Neural progenitor cell (in vitro differentiated cells): ENCODE measurements around the gene UTP11. TPM values are rescaled to one million over a fixed set of nuclear protein-coding genes. Genes with fewer than 3 reads are reported as not detected.

Source experiments
- DNase-seq: peaks from one replicate; pipeline ENCODE4 v3.0.0-alpha.2; 2016; ENCODE audit warnings: low spot score
- H2AFZ ChIP-seq: fragments of 200-600 bp; sonication (generic); replicated peaks from 2 replicates; pipeline ENCODE4 v1.6.1; 2016; ENCODE audit warnings: antibody characterized with exemption
- H3F3A ChIP-seq: fragments of 200-600 bp; sonication (generic); 2 replicates; pipeline ENCODE4 v1.6.1; 2016; ENCODE audit warnings: antibody characterized with exemption, low read depth
- H3K27ac ChIP-seq: fragments of 200-600 bp; sonication (generic); 2 replicates; pipeline ENCODE4 v1.5.1; 2016; ENCODE audit warnings: mild to moderate bottlenecking
- H3K27me3 ChIP-seq: fragments of 200-600 bp; sonication (generic); 2 replicates; pipeline ENCODE4 v1.6.1; 2016; ENCODE audit warnings: mild to moderate bottlenecking, moderate library complexity
- H3K36me3 ChIP-seq: fragments of 200-600 bp; sonication (generic); 2 replicates; pipeline ENCODE4 v1.5.1; 2016
- H3K4me1 ChIP-seq: fragments of 200-600 bp; sonication (generic); 2 replicates; pipeline ENCODE4 v1.6.1; 2016; ENCODE audit warnings: mixed run types
- H3K4me2 ChIP-seq: fragments of 200-600 bp; sonication (generic); 2 replicates; pipeline ENCODE4 v1.6.1; 2016
- H3K4me3 ChIP-seq: fragments of 200-600 bp; sonication (generic); 2 replicates; pipeline ENCODE4 v1.5.1; 2016
- H3K79me2 ChIP-seq: fragments of 200-600 bp; sonication (generic); 2 replicates; pipeline ENCODE4 v1.6.1; 2016; ENCODE audit warnings: low read depth
- H3K9ac ChIP-seq: fragments of 200-600 bp; sonication (generic); 2 replicates; pipeline ENCODE4 v1.6.1; 2016
- H3K9me3 ChIP-seq: fragments of 200-600 bp; sonication (generic); 2 replicates; pipeline ENCODE4 v1.5.1; 2016; ENCODE audit warnings: low read depth
- H4K20me1 ChIP-seq: fragments of 200-600 bp; sonication (generic); 2 replicates; pipeline ENCODE4 v1.6.1; 2016; ENCODE audit warnings: low read depth
- H3K27ac Mint-ChIP-seq: 3 replicates; pipeline ENCODE4 v1.8.0; 2021; ENCODE audit warnings: mixed read lengths
- H3K27me3 Mint-ChIP-seq: 2 replicates; pipeline ENCODE4 v1.8.0; 2022; ENCODE audit warnings: low read depth, mild to moderate bottlenecking, inconsistent platforms, moderate library complexity, mixed read lengths; ENCODE audit not compliant: insufficient read depth
- H3K36me3 Mint-ChIP-seq: 3 replicates; pipeline ENCODE4 v1.8.0; 2021; ENCODE audit warnings: mixed read lengths
- H3K4me1 Mint-ChIP-seq: 3 replicates; pipeline ENCODE4 v1.8.0; 2021; ENCODE audit warnings: mixed read lengths
- H3K4me3 Mint-ChIP-seq: 3 replicates; pipeline ENCODE4 v1.8.0; 2021; ENCODE audit warnings: mild to moderate bottlenecking, moderate library complexity, mixed read lengths
- H3K9me3 Mint-ChIP-seq: 3 replicates; pipeline ENCODE4 v1.8.0; 2020; ENCODE audit warnings: mixed read lengths
- CTCF ChIP-seq: fragments of 200-600 bp; sonication (generic); IDR thresholded peaks from 2 replicates; pipeline ENCODE4 v1.5.1; 2017; ENCODE audit warnings: antibody characterized with exemption, mild to moderate bottlenecking
- EZH2 ChIP-seq: fragments of 200-600 bp; sonication (generic); IDR thresholded peaks from 2 replicates; pipeline ENCODE4 v1.6.1; 2017; ENCODE audit warnings: antibody characterized with exemption, mild to moderate bottlenecking, moderate library complexity
- EZH2phosphoT487 ChIP-seq: fragments of 200-600 bp; sonication (generic); IDR thresholded peaks from 2 replicates; pipeline ENCODE4 v1.6.1; 2017; ENCODE audit warnings: antibody characterized with exemption
- total RNA-seq: library from RNA; depleted of rRNA; stranded (reverse); fragments of >200 nt; gene quantifications from 2 replicates; pipeline ENCODE4 v1.2.3, GENCODE V29; 2015; ENCODE audit warnings: low replicate concordance

Gene UTP11
- total RNA-seq, 1 donor from 2014 or later, result 86.0 TPM

GRCh38 chr1:38009841-38010180 lies 2.7 kb upstream of the UTP11 start:
- no peak overlapping the region for H3K9ac ChIP-seq
- H3F3A ChIP-seq, result peaks cover 38% of the 10 kb centered on the region
- no peak overlapping the region for H2AFZ ChIP-seq
- peaks cover 25% of the 10 kb centered on the region for H3K4me1 Mint-ChIP-seq
- H3K36me3 Mint-ChIP-seq, result no peaks in the 10 kb centered on the region
- no peak overlapping the region for H3K27ac Mint-ChIP-seq
- peaks cover 26% of the 10 kb centered on the region for H3K4me1 ChIP-seq
- no peak overlapping the region for H3K4me2 ChIP-seq
- DNase-seq, result no peak
- H3K27ac ChIP-seq, result peak overlapping the region; percentile 4
- H3K9me3 Mint-ChIP-seq, result no peaks in the 10 kb centered on the region
- TF ChIP-seq EZH2phosphoT487 (no peak), CTCF (no peak), EZH2 (no peak)
- no peaks in the 10 kb centered on the region for H3K36me3 ChIP-seq
- H3K4me3 Mint-ChIP-seq, result no peak overlapping the region
- H3K4me3 ChIP-seq, result no peak overlapping the region
- no peaks in the 10 kb centered on the region for H3K9me3 ChIP-seq
- peaks cover 23% of the 10 kb centered on the region for H3K79me2 ChIP-seq
- peaks cover 19% of the 10 kb centered on the region for H4K20me1 ChIP-seq
- H3K27me3 Mint-ChIP-seq, result peaks cover 6% of the 10 kb centered on the region
- no peaks in the 10 kb centered on the region for H3K27me3 ChIP-seq

- Histone ChIP-seq H2AFZ (no peak overlapping the region), H3K79me2 (peaks cover 55% of the 10 kb centered on the region), H3K4me1 (peaks cover 20% of the 10 kb centered on the region), H3F3A (peaks cover 40% of the 10 kb centered on the region), H3K36me3 (peaks cover 5% of the 10 kb centered on the region), H3K4me3 (peak overlapping the region; percentile 96), H3K9ac (peak overlapping the region; percentile 85), H3K27ac (peak overlapping the region; percentile 75), H3K9me3 (no peaks in the 10 kb centered on the region), H3K4me2 (peak overlapping the region; percentile 80), H3K27me3 (no peaks in the 10 kb centered on the region), H4K20me1 (peaks cover 18% of the 10 kb centered on the region)
- no peaks in the 10 kb centered on the region for H3K36me3 Mint-ChIP-seq
- peaks cover 20% of the 10 kb centered on the region for H3K4me1 Mint-ChIP-seq
- TF ChIP-seq CTCF (no peak), EZH2 (no peak), EZH2phosphoT487 (no peak)
- peak overlapping the region; percentile 97 for H3K27ac Mint-ChIP-seq
- peak overlapping the region; percentile 99 for H3K4me3 Mint-ChIP-seq
- H3K27me3 Mint-ChIP-seq, result no peaks in the 10 kb centered on the region
- no peaks in the 10 kb centered on the region for H3K9me3 Mint-ChIP-seq
- DNase-seq, result no peak
These were observed 691 bp downstream of the UTP11 start for GRCh38 chr1:38013227-38013622.

GRCh38 chr1:38014171-38014570 lies 1.6 kb downstream of the UTP11 start:
- H3K4me1 ChIP-seq, result peaks cover 15% of the 10 kb centered on the region
- no peak for TF ChIP-seq EZH2phosphoT487
- TF ChIP-seq EZH2, result no peak
- TF ChIP-seq CTCF, result no peak
- H4K20me1 ChIP-seq, result peaks cover 21% of the 10 kb centered on the region
- H2AFZ ChIP-seq, result no peak overlapping the region
- H3K27me3 ChIP-seq, result no peaks in the 10 kb centered on the region
- Mint-ChIP-seq H3K4me1 (peaks cover 18% of the 10 kb centered on the region), H3K36me3 (peaks cover 4% of the 10 kb centered on the region), H3K27me3 (no peaks in the 10 kb centered on the region), H3K4me3 (peak overlapping the region; percentile 99), H3K27ac (no peak overlapping the region), H3K9me3 (no peaks in the 10 kb centered on the region)
- peak overlapping the region; percentile 96 for H3K4me3 ChIP-seq
- H3K27ac ChIP-seq, result no peak overlapping the region
- H3K79me2 ChIP-seq, result peaks cover 57% of the 10 kb centered on the region
- H3K36me3 ChIP-seq, result peaks cover 5% of the 10 kb centered on the region
- peaks cover 40% of the 10 kb centered on the region for H3F3A ChIP-seq
- DNase-seq, result no peak
- peak overlapping the region; percentile 80 for H3K4me2 ChIP-seq
- H3K9ac ChIP-seq, result no peak overlapping the region
- no peaks in the 10 kb centered on the region for H3K9me3 ChIP-seq
